CD14-positive monocyte (primary cell): Measurements from ENCODE around the gene PDE4DIP. TPM values are rescaled to one million over a fixed set of nuclear protein-coding genes. Genes with fewer than 3 reads are reported as not detected.
"Not testable (repeated sequence)": the region's sequence is repeated elsewhere in the genome, so short reads cannot be mapped to it uniquely, and the experiment has no call there.

Experiments
- DNase-seq, 3 donors: peaks; one replicate each; pipeline ENCODE4 v3.0.0-alpha.2; 2011 to 2022
- H2AFZ ChIP-seq: 2 replicates; pipeline ENCODE4 v1.6.0; 2012; ENCODE audit warnings: mild to moderate bottlenecking, low read depth, low read length, inconsistent platforms; ENCODE audit not compliant: insufficient read depth, poor library complexity, severe bottlenecking
- H3K27ac ChIP-seq, 2 donors: 1 replicate in 1 of 2; 2 replicates in 1 of 2; pipeline ENCODE4 v1.5.1; 2012 to 2013; ENCODE audit warnings: low read length in 2 of 2, control low read depth in 1 of 2, inconsistent platforms in 1 of 2, low read depth in 1 of 2, mild to moderate bottlenecking in 1 of 2
- H3K27me3 ChIP-seq, 2 donors: one replicate each; pipeline versions ENCODE4 v1.6.0 to v1.6.1; 2011 to 2013; ENCODE audit warnings: low read length in 2 of 2; ENCODE audit not compliant: control insufficient read depth in 2 of 2, insufficient read depth in 2 of 2
- H3K36me3 ChIP-seq, 2 donors: replicated peaks in 1 of 2; 1 replicate in 1 of 2; 2 replicates in 1 of 2; pipeline versions ENCODE4 v1.5.1 to v1.6.1; 2012 to 2013; ENCODE audit warnings: low read length in 2 of 2, control low read depth in 1 of 2, inconsistent platforms in 1 of 2, mild to moderate bottlenecking in 1 of 2; ENCODE audit not compliant: insufficient read depth in 2 of 2, control insufficient read depth in 1 of 2
- H3K4me1 ChIP-seq, 2 donors: 1 replicate in 1 of 2; 2 replicates in 1 of 2; pipeline versions ENCODE4 v1.5.1 to v1.6.1; 2012 to 2013; ENCODE audit warnings: low read length in 2 of 2, control low read depth in 1 of 2, inconsistent platforms in 1 of 2, mild to moderate bottlenecking in 1 of 2, moderate library complexity in 1 of 2; ENCODE audit not compliant: insufficient read depth in 2 of 2, control insufficient read depth in 1 of 2
- H3K4me2 ChIP-seq: replicated peaks from 2 replicates; pipeline ENCODE3; 2012; ENCODE audit warnings: low read length, moderate library complexity, mild to moderate bottlenecking; ENCODE audit not compliant: poor library complexity, severe bottlenecking; ENCODE audit errors: extremely low read depth
- H3K4me3 ChIP-seq, 3 experiments: fragments of 200-600 bp in 1 of 3; sonication (generic) in 1 of 3; replicated peaks in 1 of 3; 1 replicate in 2 of 3; 2 replicates in 1 of 3; pipeline ENCODE4 v1.5.1; 2011 to 2013; ENCODE audit warnings: low read length in 3 of 3, mild to moderate bottlenecking in 3 of 3, control low read depth in 2 of 3, low read depth in 2 of 3, inconsistent platforms in 1 of 3, moderate library complexity in 1 of 3
- H3K79me2 ChIP-seq: 2 replicates; pipeline ENCODE4 v1.6.0; 2012; ENCODE audit warnings: mild to moderate bottlenecking, control low read depth, inconsistent platforms, low read length, moderate library complexity; ENCODE audit not compliant: insufficient read depth
- H3K9ac ChIP-seq: 2 replicates; pipeline ENCODE4 v1.6.0; 2017; ENCODE audit warnings: low read length, mild to moderate bottlenecking; ENCODE audit not compliant: insufficient read depth, poor library complexity, severe bottlenecking
- H3K9me3 ChIP-seq, 2 donors: replicated peaks in 1 of 2; 1 replicate in 1 of 2; 2 replicates in 1 of 2; pipeline versions ENCODE4 v1.5.1 to v1.6.1; 2012 to 2013; ENCODE audit warnings: low read length in 2 of 2, control low read depth in 1 of 2; ENCODE audit not compliant: control insufficient read depth in 1 of 2, insufficient read depth in 1 of 2
- H4K20me1 ChIP-seq: 2 replicates; pipeline ENCODE4 v1.6.0; 2012; ENCODE audit warnings: mild to moderate bottlenecking, low read length, control low read depth, moderate library complexity; ENCODE audit not compliant: insufficient read depth
- H3K27ac Mint-ChIP-seq, 7 donors: one replicate each; pipeline ENCODE4 v1.8.0; 2020; ENCODE audit warnings: mild to moderate bottlenecking in 7 of 7, mixed read lengths in 7 of 7, moderate library complexity in 6 of 7, inconsistent platforms in 2 of 7
- H3K27me3 Mint-ChIP-seq, 3 donors: one replicate each; pipeline ENCODE4 v1.8.0; 2021 to 2022; ENCODE audit warnings: low read depth in 3 of 3, mild to moderate bottlenecking in 3 of 3, mixed read lengths in 3 of 3, moderate library complexity in 3 of 3, inconsistent platforms in 1 of 3
- H3K36me3 Mint-ChIP-seq, 2 donors: one replicate each; pipeline ENCODE4 v1.8.0; 2020; ENCODE audit warnings: mixed read lengths in 2 of 2, inconsistent platforms in 1 of 2, mild to moderate bottlenecking in 1 of 2
- H3K4me1 Mint-ChIP-seq: one replicate; pipeline ENCODE4 v1.8.0; 2020; ENCODE audit warnings: mild to moderate bottlenecking, mixed read lengths
- H3K4me3 Mint-ChIP-seq, 2 donors: one replicate each; pipeline ENCODE4 v1.8.0; 2020; ENCODE audit warnings: mild to moderate bottlenecking in 2 of 2, mixed read lengths in 2 of 2, moderate library complexity in 1 of 2
- H3K9me3 Mint-ChIP-seq, 7 donors: one replicate each; pipeline ENCODE4 v1.8.0; 2020 to 2022; ENCODE audit warnings: mixed read lengths in 7 of 7, mild to moderate bottlenecking in 6 of 7, moderate library complexity in 6 of 7, inconsistent platforms in 2 of 7
- WGBS: methylation state at CpG from one replicate; pipeline ENCODE4 v1.1.5; 2013; ENCODE audit warnings: missing lambda C conversion rate; ENCODE audit not compliant: insufficient coverage; 5-methylcytosine and 5-hydroxymethylcytosine counted together
- intact Hi-C, 2 donors: fragments of 100-400 bp; cut with micrococcal nuclease; formaldehyde crosslinking; loops; one replicate each; pipeline versions ENCODE4 v1.15.0 to v1.15.1; 2023
- polyA plus RNA-seq, 3 donors: library from polyadenylated mRNA; depleted of rRNA in 1 of 3; unstranded in 2 of 3; stranded (reverse) in 1 of 3; fragments of 300-500 nt in 2 of 3; fragments of >200 nt in 1 of 3; fragmentation: Illumina TruSeq in 2 of 3; gene quantifications; 1 replicate in 2 of 3; 2 replicates in 1 of 3; pipeline ENCODE4 v1.2.3, GENCODE V29; 2012 to 2021

Gene PDE4DIP
- polyA plus RNA-seq, 3 donors, result 11.6 to 22.5 (median 14.6) TPM

- H3K4me3 Mint-ChIP-seq, H3K79me2 ChIP-seq, H4K20me1 ChIP-seq, H3K4me1 Mint-ChIP-seq, H3K27me3 ChIP-seq, H3K9ac ChIP-seq, H3K27ac Mint-ChIP-seq, H3K9me3 ChIP-seq, H3K27me3 Mint-ChIP-seq, H3K36me3 ChIP-seq, intact Hi-C loops, H3K4me1 ChIP-seq, H2AFZ ChIP-seq, H3K4me3 ChIP-seq, DNase-seq, H3K27ac ChIP-seq, H3K36me3 Mint-ChIP-seq, H3K4me2 ChIP-seq, H3K9me3 Mint-ChIP-seq: not testable (repeated sequence)
- no CpG with 5 or more reads among the region's 3 CpGs for WGBS
Observed at GRCh38 chr1:148968682-148969081, 124.5 kb downstream of the PDE4DIP start.

GRCh38 chr1:148969126-148969525 lies 124.9 kb downstream of the PDE4DIP start:
- H3K36me3 Mint-ChIP-seq, H3K4me1 ChIP-seq, H3K4me1 Mint-ChIP-seq, H3K36me3 ChIP-seq, H3K27ac ChIP-seq, DNase-seq, H3K27me3 ChIP-seq, H3K4me3 ChIP-seq, H3K4me3 Mint-ChIP-seq, H3K9ac ChIP-seq, H3K27ac Mint-ChIP-seq, H3K79me2 ChIP-seq, intact Hi-C loops, H4K20me1 ChIP-seq, H3K27me3 Mint-ChIP-seq, H3K4me2 ChIP-seq, H3K9me3 Mint-ChIP-seq, H2AFZ ChIP-seq, H3K9me3 ChIP-seq: not testable (repeated sequence)
- WGBS, result no CpG with 5 or more reads among the region's 5 CpGs

- peak overlapping the region; percentile 67 to 89 (median 82) for H3K27ac Mint-ChIP-seq
- H3K27me3 Mint-ChIP-seq, H3K4me2 ChIP-seq, H3K4me1 Mint-ChIP-seq, H3K4me3 Mint-ChIP-seq, H2AFZ ChIP-seq, H3K79me2 ChIP-seq, H3K27me3 ChIP-seq, H3K9me3 Mint-ChIP-seq, H3K9me3 ChIP-seq, intact Hi-C loops, H3K4me1 ChIP-seq, H3K4me3 ChIP-seq, H4K20me1 ChIP-seq, H3K9ac ChIP-seq: not testable (repeated sequence)
- DNase-seq, result peak in 1 of 3 donors; percentile 5
- H3K36me3 Mint-ChIP-seq, result peaks cover 32 to 34% of the 10 kb centered on the region in 2 donors
- WGBS, result no CpG with 5 or more reads among the region's 1 CpG
- peaks cover 24 to 29% of the 10 kb centered on the region in 2 donors for H3K36me3 ChIP-seq
- peak overlapping the region in 1 of 2 donors; percentile 48 for H3K27ac ChIP-seq
Observed at GRCh38 chr1:148975453-148975852, 131.2 kb downstream of the PDE4DIP start.

- H3K4me2 ChIP-seq, H3K9me3 Mint-ChIP-seq, H3K4me1 ChIP-seq, H3K79me2 ChIP-seq, H3K9ac ChIP-seq, H2AFZ ChIP-seq, H3K27me3 Mint-ChIP-seq, H4K20me1 ChIP-seq, H3K27ac ChIP-seq, H3K27me3 ChIP-seq, H3K4me3 ChIP-seq, H3K9me3 ChIP-seq, H3K4me1 Mint-ChIP-seq, intact Hi-C loops, H3K4me3 Mint-ChIP-seq: not testable (repeated sequence)
- Mint-ChIP-seq H3K36me3 (peaks cover 37 to 39% of the 10 kb centered on the region in 2 donors), H3K27ac (peak overlapping the region in 5 of 7 donors; percentile 67 to 89 (median 82))
- no CpG with 5 or more reads among the region's 1 CpG for WGBS
- peak in 1 of 3 donors; percentile 55 for DNase-seq
- peaks cover 28 to 34% of the 10 kb centered on the region in 2 donors for H3K36me3 ChIP-seq
Observed at GRCh38 chr1:148975866-148976537, 131.8 kb downstream of the PDE4DIP start.
